A549 (cell line): ENCODE results near the gene INTS15. TPM values are rescaled to one million over a fixed set of nuclear protein-coding genes. Genes with fewer than 3 reads are reported as not detected.
A peak's percentile ranks its signal among the peaks of the same experiment; 100 is the strongest.

Experiments used
- ATAC-seq, 2 experiments: fragments of 200-7000 bp in 1 of 2; fragments of >200 bp in 1 of 2; cut with Nextera tagmentation in 1 of 2; cut with Tn5 transposase in 1 of 2; 3 replicates each; pipeline versions ENCODE4 v1.8.0 to v1.9.1; 2018 to 2020; ENCODE audit warnings: mild to moderate bottlenecking in 1 of 2, moderate library complexity in 1 of 2
- CTCF ChIA-PET: fragments of 300-600 bp; sonication (Branson Sonifier 250); formaldehyde crosslinking; extraction: SDS; loops from one replicate; lab custom pipeline; 2021; ENCODE audit warnings: antibody characterized with exemption, inconsistent platforms; lab: Yijun Ruan, JAX
- POLR2A ChIA-PET: fragments of 350-600 bp; formaldehyde crosslinking; extraction: SDS; loops from one replicate; lab custom pipeline; 2021; ENCODE audit warnings: antibody characterized with exemption, inconsistent platforms; lab: Yijun Ruan, JAX
- DNase-seq, 2 experiments: peaks; one replicate each; pipeline versions ENCODE4 v3.0.0 to v3.0.0-alpha.2; 2011 to 2016; ENCODE audit warnings: low read depth in 1 of 2, low spot score in 1 of 2
- FAIRE-seq: peaks from 2 replicates; lab custom pipeline; 2011; peaks lifted over from hg19 to GRCh38; lab: Jason Lieb, UNC
- H3K27ac ChIP-seq, 2 experiments: fragments of >200 bp; sonication (Bioruptor Twin); formaldehyde crosslinking; 3 replicates each; pipeline ENCODE4 v1.5.1; 2016 to 2017
- H3K4me1 ChIP-seq: fragments of >200 bp; sonication (Bioruptor Twin); formaldehyde crosslinking; 3 replicates; pipeline ENCODE4 v1.6.1; 2016
- H3K4me2 ChIP-seq: fragments of >200 bp; sonication (Bioruptor Twin); formaldehyde crosslinking; 3 replicates; pipeline ENCODE4 v1.6.1; 2016
- H3K4me3 ChIP-seq: fragments of >200 bp; sonication (Bioruptor Twin); formaldehyde crosslinking; 3 replicates; pipeline ENCODE4 v1.5.1; 2016
- H3K9me3 ChIP-seq: fragments of >200 bp; sonication (Bioruptor Twin); formaldehyde crosslinking; 3 replicates; pipeline ENCODE4 v1.6.1; 2016
- BCL3 ChIP-seq: fragments of >200 bp; sonication (Bioruptor Twin); formaldehyde crosslinking; IDR thresholded peaks from 3 replicates; pipeline ENCODE4 v1.6.1; 2016
- CBX2 ChIP-seq: fragments of 200-600 bp; sonication (generic); IDR thresholded peaks from 2 replicates; pipeline ENCODE4 v1.6.1; 2016; ENCODE audit warnings: low read depth, mild to moderate bottlenecking, borderline replicate concordance
- CBX8 ChIP-seq: fragments of 200-600 bp; sonication (generic); IDR thresholded peaks from 2 replicates; pipeline ENCODE4 v1.6.1; 2016
- CEBPB ChIP-seq, 2 experiments: fragments of >200 bp in 1 of 2; sonication (Bioruptor Twin) in 1 of 2; formaldehyde crosslinking in 1 of 2; IDR thresholded peaks; 2 replicates each; pipeline ENCODE4 v1.6.1; 2012 to 2016
- CTCF ChIP-seq: fragments of >200 bp; sonication (Bioruptor Twin); formaldehyde crosslinking; IDR thresholded peaks from 3 replicates; pipeline ENCODE4 v1.5.1; 2016
- E2F6 ChIP-seq: IDR thresholded peaks from 2 replicates; pipeline ENCODE4 v1.6.1; 2012; ENCODE audit warnings: low read depth, borderline replicate concordance
- EHF ChIP-seq: fragments of 250-450 bp; sonication (Bioruptor Pico); IDR thresholded peaks from 2 replicates; pipeline ENCODE4 v1.5.0; 2020; ENCODE audit warnings: mild to moderate bottlenecking
- EHMT2 ChIP-seq: fragments of 200-600 bp; sonication (generic); IDR thresholded peaks from 2 replicates; pipeline ENCODE4 v1.6.1; 2016; ENCODE audit warnings: antibody characterized with exemption, low read depth, mild to moderate bottlenecking, moderate library complexity
- ESRRA ChIP-seq: fragments of 150-350 bp; IDR thresholded peaks from 2 replicates; pipeline ENCODE4 v1.6.1; 2014; ENCODE audit warnings: mild to moderate bottlenecking, low read length, borderline replicate concordance
- FOSL2 ChIP-seq, 2 experiments: fragments of 450-650 bp in 1 of 2; fragments of >200 bp in 1 of 2; sonication (Bioruptor Twin) in 1 of 2; formaldehyde crosslinking; IDR thresholded peaks; 2 replicates each; pipeline versions ENCODE4 v1.5.0 to v1.6.1; 2016 to 2020; ENCODE audit warnings: mild to moderate bottlenecking in 1 of 2, moderate library complexity in 1 of 2
- HMGXB4 ChIP-seq: fragments of 250-450 bp; sonication (Bioruptor Pico); IDR thresholded peaks from 2 replicates; pipeline ENCODE4 v1.5.0; 2021; ENCODE audit warnings: mild to moderate bottlenecking, moderate library complexity, borderline replicate concordance
- JUN ChIP-seq, 2 experiments: fragments of >200 bp; sonication (Bioruptor Twin); formaldehyde crosslinking; IDR thresholded peaks; 2 replicates in 1 of 2; 3 replicates in 1 of 2; pipeline ENCODE4 v1.6.1; 2016 to 2017
- JUNB ChIP-seq: fragments of >200 bp; sonication (Bioruptor Twin); formaldehyde crosslinking; IDR thresholded peaks from 2 replicates; pipeline ENCODE4 v1.6.1; 2016
- MAFK ChIP-seq: fragments of 450-650 bp; IDR thresholded peaks from 2 replicates; pipeline ENCODE4 v1.6.1; 2014; ENCODE audit not compliant: partially characterized antibody
- MAX ChIP-seq: IDR thresholded peaks from 2 replicates; pipeline ENCODE4 v1.6.1; 2012
- MAZ ChIP-seq: fragments of 150-350 bp; IDR thresholded peaks from 2 replicates; pipeline ENCODE4 v1.6.1; 2014; ENCODE audit warnings: antibody characterized with exemption, low read depth, low read length, borderline replicate concordance
- NFE2L2 ChIP-seq: fragments of 150-350 bp; conservative IDR thresholded peaks from 2 replicates; pipeline ENCODE4 v1.6.1; 2014; ENCODE audit warnings: low read length
- PBX3 ChIP-seq: IDR thresholded peaks from 2 replicates; pipeline ENCODE4 v1.6.1; 2012
- PHF8 ChIP-seq: fragments of 200-600 bp; sonication (generic); IDR thresholded peaks from 2 replicates; pipeline ENCODE4 v1.6.1; 2016; ENCODE audit warnings: low read depth, mild to moderate bottlenecking, antibody characterized with exemption, moderate library complexity, borderline replicate concordance
- RAD21 ChIP-seq, 2 experiments: fragments of >200 bp in 1 of 2; sonication (Bioruptor Twin) in 1 of 2; formaldehyde crosslinking in 1 of 2; IDR thresholded peaks in 1 of 2; conservative IDR thresholded peaks in 1 of 2; 2 replicates in 1 of 2; 3 replicates in 1 of 2; pipeline ENCODE4 v1.6.1; 2012 to 2018; ENCODE audit warnings: inconsistent platforms in 1 of 2
- RARB ChIP-seq: fragments of 250-450 bp; sonication (Bioruptor Pico); IDR thresholded peaks from 2 replicates; pipeline ENCODE4 v1.8.0; 2021; ENCODE audit warnings: mild to moderate bottlenecking, moderate library complexity
- RFX5 ChIP-seq: fragments of 450-650 bp; IDR thresholded peaks from 2 replicates; pipeline ENCODE4 v1.7.1; 2014; ENCODE audit warnings: antibody characterized with exemption, mild to moderate bottlenecking, moderate library complexity
- RNF2 ChIP-seq: fragments of 200-600 bp; sonication (generic); IDR thresholded peaks from 2 replicates; pipeline ENCODE4 v1.6.1; 2016; ENCODE audit warnings: low read depth, mild to moderate bottlenecking, antibody characterized with exemption, moderate library complexity, borderline replicate concordance
- TP53 ChIP-seq: fragments of 250-450 bp; sonication (Bioruptor Pico); IDR thresholded peaks from 2 replicates; pipeline ENCODE4 v1.5.0; 2021; ENCODE audit warnings: mild to moderate bottlenecking, moderate library complexity
- ZNF302 ChIP-seq: fragments of 250-450 bp; sonication (Bioruptor Pico); IDR thresholded peaks from 2 replicates; pipeline ENCODE4 v1.9.0; 2021; ENCODE audit warnings: inconsistent platforms, mild to moderate bottlenecking, moderate library complexity
- WGBS: methylation state at CpG from one replicate; pipeline ENCODE4 v1.1.6; 2017; ENCODE audit errors: missing lambda C conversion rate; 5-methylcytosine and 5-hydroxymethylcytosine counted together
- polyA plus RNA-seq, 4 experiments: library from polyadenylated mRNA; depleted of rRNA in 3 of 4; stranded (reverse); fragments of >200 nt; fragmentation: RNase III in 1 of 4; extraction: RNeasy Plus Mini Kit Qiagen cat#74134 plus additional on column Dnase treatment in 1 of 4; gene quantifications; 2 replicates in 3 of 4; 3 replicates in 1 of 4; pipeline ENCODE4 v1.2.3, GENCODE V29; 2011 to 2017

Gene INTS15
- polyA plus RNA-seq, 2 of the 4 experiments (the other 2 are of a cell fraction): 14.7 to 23.4 TPM

- ATAC-seq: peak; percentile 79 to 80
- TF ChIP-seq CTCF (no peak), E2F6 (no peak), BCL3 (no peak), PHF8 (no peak), MAZ (no peak), RAD21 (conservative IDR thresholded peaks at IDR 0.05 in 1 of 2, IDR thresholded peaks at IDR 0.05 in 1 of 2) (no peak), CEBPB (IDR thresholded peaks at IDR 0.05) (no peak), EHF (CRISPR knock-in tag) (no peak), RARB (CRISPR knock-in tag) (no peak), JUNB (no peak), ZNF302 (CRISPR knock-in tag) (no peak), NFE2L2 (no peak), HMGXB4 (CRISPR knock-in tag) (no peak), FOSL2 (IDR thresholded peaks at IDR 0.05) (no peak), FOSL2 (CRISPR knock-in tag; IDR thresholded peaks at IDR 0.05) (no peak), RFX5 (no peak), PBX3 (no peak)
- TF ChIP-seq, all 56 proteins: peak for 0
- Histone ChIP-seq H3K4me3 (no peak overlapping the region), H3K9me3 (no peaks in the 10 kb centered on the region), H3K27ac (no peak overlapping the region), H3K4me1 (no peaks in the 10 kb centered on the region), H3K4me2 (no peak overlapping the region)
- WGBS: 52% methylated on average over 7 of the region's 7 CpGs
- ChIA-PET POLR2A (interaction anchor here (0.6 to 1.4 kb wide), 2 partner anchors 36 to 106 kb away, joined by 7 to 8 read pairs; partner anchors contain the start of genes DAGLB and INTS15), CTCF (interaction anchor here (0.7 to 2.0 kb wide), 4 partner anchors 23 to 38 kb away, joined by 3 to 7 read pairs (median 4); partner anchors contain the start of gene INTS15)
- FAIRE-seq: no peak
- DNase-seq: no peak
Observed at GRCh38 chr7:6553448-6554044, 36.3 kb upstream of the INTS15 start.

GRCh38 chr7:6554848-6555247 is 35.0 kb upstream of the INTS15 start:
- DNase-seq (no peak), FAIRE-seq (no peak), ATAC-seq (no peak)
- WGBS: 70% methylated on average over 7 of the region's 7 CpGs
- POLR2A ChIA-PET: interaction anchor here (1.4 kb wide), 1 partner anchor 35 kb away, joined by 8 read pairs; the partner anchor contains the start of gene INTS15
- 0 out of 3 replicates have a peak, but pooled peaks cover 3% of the 10 kb centered on the region for H3K4me1 ChIP-seq
- TF ChIP-seq CEBPB (IDR thresholded peaks at IDR 0.05): no peak
- no peak for TF ChIP-seq CBX2
- TF ChIP-seq MAX: no peak
- TF ChIP-seq JUN (IDR thresholded peaks at IDR 0.05): no peak
- no peak for TF ChIP-seq ESRRA
- TF ChIP-seq CTCF: no peak
- no peak for TF ChIP-seq MAFK
- TF ChIP-seq EHMT2: no peak
- no peak for TF ChIP-seq CBX8
- no peak for TF ChIP-seq RNF2
- no peak for TF ChIP-seq FOSL2 (IDR thresholded peaks at IDR 0.05)
- no peak for TF ChIP-seq FOSL2 (CRISPR knock-in tag; IDR thresholded peaks at IDR 0.05)
- no peak for TF ChIP-seq TP53
- no peak overlapping the region for H3K4me2 ChIP-seq
- H3K4me3 ChIP-seq: no peak overlapping the region
- H3K9me3 ChIP-seq: no peaks in the 10 kb centered on the region
- CTCF ChIA-PET: interaction anchor here (0.6 to 2.0 kb wide), 6 partner anchors 10 to 358 kb away, joined by 3 to 7 read pairs (median 4); partner anchors contain the start of gene INTS15
- no peak overlapping the region for H3K27ac ChIP-seq
